Tibial nerve (tissue), 4 donors: ENCODE results near the gene IGFL2.

Experiments used
- EP300 ChIP-seq, 2 donors: sonication (generic); formaldehyde crosslinking; IDR thresholded peaks; one replicate each; pipeline ENCODE4 v1.6.1; 2017; ENCODE audit warnings: antibody characterized with exemption in 2 of 2, mild to moderate bottlenecking in 1 of 2
- POLR2A ChIP-seq, 2 donors: fragments of 450-650 bp; IDR thresholded peaks; one replicate each; pipeline ENCODE4 v1.6.1; 2017; ENCODE audit warnings: antibody characterized with exemption in 2 of 2, mild to moderate bottlenecking in 2 of 2, moderate library complexity in 2 of 2
- TF ChIP-seq, protein P1 (sequence below), 5 experiments: fragments of 200-600 bp in 3 of 5; fragments of 450-650 bp in 2 of 5; sonication (generic) in 3 of 5; IDR thresholded peaks; one replicate each; pipeline ENCODE4 v1.5.1; 2016 to 2019; ENCODE audit warnings: antibody characterized with exemption in 5 of 5, mild to moderate bottlenecking in 3 of 5, moderate library complexity in 2 of 5

DNA sequence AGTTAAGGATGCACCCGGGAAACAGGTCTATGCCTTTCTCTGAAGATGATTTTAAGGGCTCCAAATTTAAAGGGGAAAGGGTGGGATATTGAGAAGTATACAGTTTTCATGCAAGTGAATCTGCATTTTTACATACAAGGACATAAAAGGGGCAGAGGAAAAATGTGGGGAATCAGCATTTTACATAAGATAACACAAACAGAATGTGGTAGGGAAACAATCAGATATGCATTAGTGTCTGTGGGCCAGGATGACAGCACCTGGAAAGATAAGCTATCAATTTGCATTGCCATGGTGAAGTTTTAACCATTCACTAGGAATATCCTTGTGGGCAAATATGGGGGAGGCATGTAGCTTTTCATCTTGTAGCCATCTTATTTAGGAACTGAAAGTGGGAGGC is 47.7 kb upstream of the IGFL2 start:
- TF ChIP-seq EP300 (IDR thresholded peaks at IDR 0.05) (no peak), POLR2A (IDR thresholded peaks at IDR 0.05) (no peak)
- TF ChIP-seq, protein P1, sequence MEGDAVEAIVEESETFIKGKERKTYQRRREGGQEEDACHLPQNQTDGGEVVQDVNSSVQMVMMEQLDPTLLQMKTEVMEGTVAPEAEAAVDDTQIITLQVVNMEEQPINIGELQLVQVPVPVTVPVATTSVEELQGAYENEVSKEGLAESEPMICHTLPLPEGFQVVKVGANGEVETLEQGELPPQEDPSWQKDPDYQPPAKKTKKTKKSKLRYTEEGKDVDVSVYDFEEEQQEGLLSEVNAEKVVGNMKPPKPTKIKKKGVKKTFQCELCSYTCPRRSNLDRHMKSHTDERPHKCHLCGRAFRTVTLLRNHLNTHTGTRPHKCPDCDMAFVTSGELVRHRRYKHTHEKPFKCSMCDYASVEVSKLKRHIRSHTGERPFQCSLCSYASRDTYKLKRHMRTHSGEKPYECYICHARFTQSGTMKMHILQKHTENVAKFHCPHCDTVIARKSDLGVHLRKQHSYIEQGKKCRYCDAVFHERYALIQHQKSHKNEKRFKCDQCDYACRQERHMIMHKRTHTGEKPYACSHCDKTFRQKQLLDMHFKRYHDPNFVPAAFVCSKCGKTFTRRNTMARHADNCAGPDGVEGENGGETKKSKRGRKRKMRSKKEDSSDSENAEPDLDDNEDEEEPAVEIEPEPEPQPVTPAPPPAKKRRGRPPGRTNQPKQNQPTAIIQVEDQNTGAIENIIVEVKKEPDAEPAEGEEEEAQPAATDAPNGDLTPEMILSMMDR (IDR thresholded peaks at IDR 0.05) = no peak
